ENCODE data around the gene CLIP1. TPM values are rescaled to one million over a fixed set of nuclear protein-coding genes. Genes with fewer than 3 reads are reported as not detected.
"Not testable (repeated sequence)": the region's sequence is repeated elsewhere in the genome, so short reads cannot be mapped to it uniquely, and the experiment has no call there.

The CLIP1 gene
- total RNA-seq, 3 donors from 2014 or later (not counting 1 experiment from before 2014, with no cell fraction given), result 67.1 to 88.5 (median 69.1) TPM

- Histone ChIP-seq H3K36me3 (ENCODE audit: control insufficient read depth, insufficient read depth, low read length) (no peaks in the 10 kb centered on the region), H3K4me1 (ENCODE audit: control insufficient read depth, insufficient read depth, low read length) (peaks cover 11% of the 10 kb centered on the region), H3K27me3 (ENCODE audit: control insufficient read depth, insufficient read depth, low read length) (no peaks in the 10 kb centered on the region), H3K27ac (ENCODE audit: low read length) (no peak overlapping the region), H3K9me3 (ENCODE audit: control insufficient read depth, insufficient read depth, low read length) (no peaks in the 10 kb centered on the region), H3K4me3 (ENCODE audit: low read length) (no peak overlapping the region)
- 95% methylated on average over 4 of the region's 4 CpGs for WGBS (ENCODE audit: insufficient coverage)
- TF ChIP-seq, protein P1, sequence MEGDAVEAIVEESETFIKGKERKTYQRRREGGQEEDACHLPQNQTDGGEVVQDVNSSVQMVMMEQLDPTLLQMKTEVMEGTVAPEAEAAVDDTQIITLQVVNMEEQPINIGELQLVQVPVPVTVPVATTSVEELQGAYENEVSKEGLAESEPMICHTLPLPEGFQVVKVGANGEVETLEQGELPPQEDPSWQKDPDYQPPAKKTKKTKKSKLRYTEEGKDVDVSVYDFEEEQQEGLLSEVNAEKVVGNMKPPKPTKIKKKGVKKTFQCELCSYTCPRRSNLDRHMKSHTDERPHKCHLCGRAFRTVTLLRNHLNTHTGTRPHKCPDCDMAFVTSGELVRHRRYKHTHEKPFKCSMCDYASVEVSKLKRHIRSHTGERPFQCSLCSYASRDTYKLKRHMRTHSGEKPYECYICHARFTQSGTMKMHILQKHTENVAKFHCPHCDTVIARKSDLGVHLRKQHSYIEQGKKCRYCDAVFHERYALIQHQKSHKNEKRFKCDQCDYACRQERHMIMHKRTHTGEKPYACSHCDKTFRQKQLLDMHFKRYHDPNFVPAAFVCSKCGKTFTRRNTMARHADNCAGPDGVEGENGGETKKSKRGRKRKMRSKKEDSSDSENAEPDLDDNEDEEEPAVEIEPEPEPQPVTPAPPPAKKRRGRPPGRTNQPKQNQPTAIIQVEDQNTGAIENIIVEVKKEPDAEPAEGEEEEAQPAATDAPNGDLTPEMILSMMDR (IDR thresholded peaks at IDR 0.05), result no peak
- DNase-seq (no peak), ATAC-seq (no peak)
- no peak overlapping the region for H3K27ac Mint-ChIP-seq
- H3K27me3 Mint-ChIP-seq (ENCODE audit: low read depth in 2 of 2), result no peaks in the 10 kb centered on the region
- H3K4me3 Mint-ChIP-seq, result no peak overlapping the region
- H3K4me1 Mint-ChIP-seq, result peaks cover 18 to 23% of the 10 kb centered on the region in 2 donors
- H3K9me3 Mint-ChIP-seq, result no peaks in the 10 kb centered on the region
- intact Hi-C loops (cut with micrococcal nuclease), result no loop called here
- no peaks in the 10 kb centered on the region for H3K36me3 Mint-ChIP-seq
These were observed 20.2 kb downstream of the CLIP1 start for GRCh38 chr12:122402264-122402663.

DNA sequence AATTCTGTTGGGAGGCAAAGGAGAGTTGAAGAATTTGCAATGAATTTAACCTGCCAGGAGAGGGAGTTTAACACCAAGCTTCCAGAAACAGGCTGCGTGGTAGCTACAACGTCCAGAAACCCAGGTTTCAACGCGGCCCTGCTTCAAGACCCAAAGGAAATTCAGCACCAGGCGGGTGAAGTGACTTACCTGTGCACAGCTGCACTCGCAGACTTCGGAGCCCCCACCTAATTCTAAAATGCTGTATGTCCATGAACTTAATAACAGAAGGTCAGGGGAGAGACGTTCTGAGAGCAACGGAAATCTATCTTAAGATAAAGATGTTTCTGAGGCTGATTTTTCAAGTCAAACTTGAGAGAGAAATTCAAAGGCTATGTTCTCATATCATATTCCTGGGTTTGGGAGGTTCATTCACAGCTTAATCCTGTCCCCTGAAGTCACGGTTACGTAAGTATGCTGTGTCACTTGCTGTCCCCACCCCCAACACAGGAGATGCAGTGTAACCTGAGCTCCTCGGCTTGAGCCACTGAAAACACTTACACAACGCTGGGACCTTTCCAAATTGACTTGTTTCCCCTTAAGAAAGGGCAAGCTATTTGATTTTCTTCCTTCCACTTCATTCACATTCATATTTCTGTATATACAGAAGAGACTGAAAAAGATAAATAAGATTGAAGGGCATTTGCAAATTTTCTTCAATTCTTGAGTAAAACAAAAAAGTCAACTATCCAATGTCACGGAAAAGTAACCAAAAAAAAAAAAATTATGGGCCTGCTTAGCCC lies 22.7 kb downstream of the CLIP1 start:
- no peaks in the 10 kb centered on the region for H3K36me3 Mint-ChIP-seq
- peaks cover 15 to 23% of the 10 kb centered on the region in 2 donors for H3K4me1 Mint-ChIP-seq
- H3K27me3 ChIP-seq (ENCODE audit: control insufficient read depth, insufficient read depth, low read length), result no peaks in the 10 kb centered on the region
- WGBS (ENCODE audit: insufficient coverage), result 35% methylated on average over 13 of the region's 14 CpGs
- H3K36me3 ChIP-seq (ENCODE audit: control insufficient read depth, insufficient read depth, low read length), result no peaks in the 10 kb centered on the region
- DNase-seq (peak; percentile 31 to 83), ATAC-seq (peak; percentile 68 to 90 (median 81))
- no peak overlapping the region for H3K4me3 ChIP-seq (ENCODE audit: low read length)
- H3K9me3 ChIP-seq (ENCODE audit: control insufficient read depth, insufficient read depth, low read length), result no peaks in the 10 kb centered on the region
- peak overlapping the region; percentile 21 for H3K4me3 Mint-ChIP-seq
- H3K27ac Mint-ChIP-seq, result peak overlapping the region; percentile 67 to 82
- intact Hi-C loops (cut with micrococcal nuclease), result loop anchor here (1.0 kb wide), 1 partner anchor 72 kb away; no protein-coding TSS in a partner anchor
- TF ChIP-seq, protein P1 (IDR thresholded peaks at IDR 0.05), result peak; percentile 65
- H3K27ac ChIP-seq (ENCODE audit: low read length), result no peak overlapping the region
- peaks cover 11% of the 10 kb centered on the region for H3K4me1 ChIP-seq (ENCODE audit: control insufficient read depth, insufficient read depth, low read length)
- no peaks in the 10 kb centered on the region for H3K9me3 Mint-ChIP-seq
- H3K27me3 Mint-ChIP-seq (ENCODE audit: low read depth in 2 of 2), result no peaks in the 10 kb centered on the region

- H3K4me3 ChIP-seq (ENCODE audit: low read length), result no peak overlapping the region
- no peaks in the 10 kb centered on the region for H3K36me3 Mint-ChIP-seq
- DNase-seq (no peak), ATAC-seq (peak in 1 of 3 donors; percentile 35)
- H3K36me3 ChIP-seq (ENCODE audit: control insufficient read depth, insufficient read depth, low read length), result no peaks in the 10 kb centered on the region
- peaks cover 15 to 23% of the 10 kb centered on the region in 2 donors for H3K4me1 Mint-ChIP-seq
- peaks cover 11% of the 10 kb centered on the region for H3K4me1 ChIP-seq (ENCODE audit: control insufficient read depth, insufficient read depth, low read length)
- H3K27ac Mint-ChIP-seq, result peak overlapping the region; percentile 67 to 82
- WGBS (ENCODE audit: insufficient coverage), result 24% methylated on average over 2 of the region's 2 CpGs
- H3K27ac ChIP-seq (ENCODE audit: low read length), result no peak overlapping the region
- H3K9me3 Mint-ChIP-seq, result no peaks in the 10 kb centered on the region
- TF ChIP-seq, protein P1 (IDR thresholded peaks at IDR 0.05), result no peak
- H3K4me3 Mint-ChIP-seq, result no peak overlapping the region
- intact Hi-C loops (cut with micrococcal nuclease), result loop anchor here (1.0 kb wide), 1 partner anchor 72 kb away; no protein-coding TSS in a partner anchor
- no peaks in the 10 kb centered on the region for H3K9me3 ChIP-seq (ENCODE audit: control insufficient read depth, insufficient read depth, low read length)
- no peaks in the 10 kb centered on the region for H3K27me3 ChIP-seq (ENCODE audit: control insufficient read depth, insufficient read depth, low read length)
- no peaks in the 10 kb centered on the region for H3K27me3 Mint-ChIP-seq (ENCODE audit: low read depth in 2 of 2)
These were observed 23.2 kb downstream of the CLIP1 start for GRCh38 chr12:122399254-122399591.

- H3K36me3 ChIP-seq (ENCODE audit: control insufficient read depth, insufficient read depth, low read length); intact Hi-C loops (cut with micrococcal nuclease): not testable (repeated sequence)
These were observed 24.5 kb downstream of the CLIP1 start for GRCh38 chr12:122397981-122398380.

More at GRCh38 chr12:122397981-122398380, 24.5 kb downstream of the CLIP1 start:
- not testable (repeated sequence) for H3K4me1 ChIP-seq (ENCODE audit: control insufficient read depth, insufficient read depth, low read length); H3K27me3 Mint-ChIP-seq (ENCODE audit: low read depth in 2 of 2); H3K27ac ChIP-seq (ENCODE audit: low read length); H3K27ac Mint-ChIP-seq; H3K9me3 ChIP-seq (ENCODE audit: control insufficient read depth, insufficient read depth, low read length); H3K4me3 Mint-ChIP-seq; H3K36me3 Mint-ChIP-seq; DNase-seq; H3K9me3 Mint-ChIP-seq; ATAC-seq; H3K27me3 ChIP-seq (ENCODE audit: control insufficient read depth, insufficient read depth, low read length); H3K4me3 ChIP-seq (ENCODE audit: low read length)
- WGBS (ENCODE audit: insufficient coverage), result 98% methylated on average over 4 of the region's 6 CpGs
- H3K4me1 Mint-ChIP-seq, result peaks cover 15% of the 10 kb centered on the region in 2 donors
